Neural progenitor cell (in vitro differentiated cells): ENCODE data around the gene DDX31. TPM values are rescaled to one million over a fixed set of nuclear protein-coding genes. Genes with fewer than 3 reads are reported as not detected.

Experiments used
- DNase-seq: peaks from one replicate; pipeline ENCODE4 v3.0.0-alpha.2; 2016; ENCODE audit warnings: low spot score
- H2AFZ ChIP-seq: fragments of 200-600 bp; sonication (generic); replicated peaks from 2 replicates; pipeline ENCODE4 v1.6.1; 2016; ENCODE audit warnings: antibody characterized with exemption
- H3F3A ChIP-seq: fragments of 200-600 bp; sonication (generic); 2 replicates; pipeline ENCODE4 v1.6.1; 2016; ENCODE audit warnings: antibody characterized with exemption, low read depth
- H3K27ac ChIP-seq: fragments of 200-600 bp; sonication (generic); 2 replicates; pipeline ENCODE4 v1.5.1; 2016; ENCODE audit warnings: mild to moderate bottlenecking
- H3K27me3 ChIP-seq: fragments of 200-600 bp; sonication (generic); 2 replicates; pipeline ENCODE4 v1.6.1; 2016; ENCODE audit warnings: mild to moderate bottlenecking, moderate library complexity
- H3K36me3 ChIP-seq: fragments of 200-600 bp; sonication (generic); 2 replicates; pipeline ENCODE4 v1.5.1; 2016
- H3K4me1 ChIP-seq: fragments of 200-600 bp; sonication (generic); 2 replicates; pipeline ENCODE4 v1.6.1; 2016; ENCODE audit warnings: mixed run types
- H3K4me2 ChIP-seq: fragments of 200-600 bp; sonication (generic); 2 replicates; pipeline ENCODE4 v1.6.1; 2016
- H3K4me3 ChIP-seq: fragments of 200-600 bp; sonication (generic); 2 replicates; pipeline ENCODE4 v1.5.1; 2016
- H3K79me2 ChIP-seq: fragments of 200-600 bp; sonication (generic); 2 replicates; pipeline ENCODE4 v1.6.1; 2016; ENCODE audit warnings: low read depth
- H3K9ac ChIP-seq: fragments of 200-600 bp; sonication (generic); 2 replicates; pipeline ENCODE4 v1.6.1; 2016
- H3K9me3 ChIP-seq: fragments of 200-600 bp; sonication (generic); 2 replicates; pipeline ENCODE4 v1.5.1; 2016; ENCODE audit warnings: low read depth
- H4K20me1 ChIP-seq: fragments of 200-600 bp; sonication (generic); 2 replicates; pipeline ENCODE4 v1.6.1; 2016; ENCODE audit warnings: low read depth
- H3K27ac Mint-ChIP-seq: 3 replicates; pipeline ENCODE4 v1.8.0; 2021; ENCODE audit warnings: mixed read lengths
- H3K27me3 Mint-ChIP-seq: 2 replicates; pipeline ENCODE4 v1.8.0; 2022; ENCODE audit warnings: low read depth, mild to moderate bottlenecking, inconsistent platforms, moderate library complexity, mixed read lengths; ENCODE audit not compliant: insufficient read depth
- H3K36me3 Mint-ChIP-seq: 3 replicates; pipeline ENCODE4 v1.8.0; 2021; ENCODE audit warnings: mixed read lengths
- H3K4me1 Mint-ChIP-seq: 3 replicates; pipeline ENCODE4 v1.8.0; 2021; ENCODE audit warnings: mixed read lengths
- H3K4me3 Mint-ChIP-seq: 3 replicates; pipeline ENCODE4 v1.8.0; 2021; ENCODE audit warnings: mild to moderate bottlenecking, moderate library complexity, mixed read lengths
- H3K9me3 Mint-ChIP-seq: 3 replicates; pipeline ENCODE4 v1.8.0; 2020; ENCODE audit warnings: mixed read lengths
- CTCF ChIP-seq: fragments of 200-600 bp; sonication (generic); IDR thresholded peaks from 2 replicates; pipeline ENCODE4 v1.5.1; 2017; ENCODE audit warnings: antibody characterized with exemption, mild to moderate bottlenecking
- EZH2 ChIP-seq: fragments of 200-600 bp; sonication (generic); IDR thresholded peaks from 2 replicates; pipeline ENCODE4 v1.6.1; 2017; ENCODE audit warnings: antibody characterized with exemption, mild to moderate bottlenecking, moderate library complexity
- EZH2phosphoT487 ChIP-seq: fragments of 200-600 bp; sonication (generic); IDR thresholded peaks from 2 replicates; pipeline ENCODE4 v1.6.1; 2017; ENCODE audit warnings: antibody characterized with exemption
- total RNA-seq: library from RNA; depleted of rRNA; stranded (reverse); fragments of >200 nt; gene quantifications from 2 replicates; pipeline ENCODE4 v1.2.3, GENCODE V29; 2015; ENCODE audit warnings: low replicate concordance

The DDX31 gene
- total RNA-seq, 1 donor from 2014 or later: 25.7 TPM

GRCh38 chr9:132671620-132672412 is 2.0 kb upstream of the DDX31 start:
- peaks cover 90% of the 10 kb centered on the region for H3K79me2 ChIP-seq
- no peak for TF ChIP-seq EZH2
- no peak for TF ChIP-seq EZH2phosphoT487
- TF ChIP-seq CTCF: no peak
- H3K4me1 ChIP-seq: peaks cover 14% of the 10 kb centered on the region
- H3K27me3 ChIP-seq: no peaks in the 10 kb centered on the region
- no peaks in the 10 kb centered on the region for H3K9me3 Mint-ChIP-seq
- H3K4me3 ChIP-seq: peak overlapping the region; percentile 73
- peaks cover 21% of the 10 kb centered on the region for H3F3A ChIP-seq
- no peaks in the 10 kb centered on the region for H3K36me3 ChIP-seq
- H3K4me2 ChIP-seq: peak overlapping the region; percentile 83
- DNase-seq: no peak
- no peaks in the 10 kb centered on the region for H3K27me3 Mint-ChIP-seq
- H3K27ac Mint-ChIP-seq: no peak overlapping the region
- H3K36me3 Mint-ChIP-seq: peaks cover 19% of the 10 kb centered on the region
- no peak overlapping the region for H3K27ac ChIP-seq
- H2AFZ ChIP-seq: no peak overlapping the region
- peaks cover 51% of the 10 kb centered on the region for H4K20me1 ChIP-seq
- peak overlapping the region; percentile 76 for H3K9ac ChIP-seq
- no peaks in the 10 kb centered on the region for H3K9me3 ChIP-seq
- H3K4me1 Mint-ChIP-seq: peaks cover 26% of the 10 kb centered on the region
- H3K4me3 Mint-ChIP-seq: peak overlapping the region; percentile 95

- peak; percentile 80 for DNase-seq
- TF ChIP-seq EZH2phosphoT487 (no peak), CTCF (no peak), EZH2 (no peak)
- Mint-ChIP-seq H3K4me3 (peak within 1 kb of the TSS; percentile 95), H3K36me3 (peaks cover 17% of the 10 kb centered on the region), H3K4me1 (peaks cover 26% of the 10 kb centered on the region), H3K27ac (peak within 1 kb of the TSS; percentile 88), H3K9me3 (no peaks in the 10 kb centered on the region), H3K27me3 (no peaks in the 10 kb centered on the region)
- no peaks in the 10 kb centered on the region for H3K36me3 ChIP-seq
- H3K79me2 ChIP-seq: peaks cover 90% of the 10 kb centered on the region
- peaks cover 45% of the 10 kb centered on the region for H4K20me1 ChIP-seq
- H3K9ac ChIP-seq: peak within 1 kb of the TSS; percentile 76
- H3K9me3 ChIP-seq: no peaks in the 10 kb centered on the region
- H3F3A ChIP-seq: peaks cover 21% of the 10 kb centered on the region
- H3K4me3 ChIP-seq: peak within 1 kb of the TSS; percentile 73
- peak within 1 kb of the TSS; percentile 83 for H3K4me2 ChIP-seq
- peak within 1 kb of the TSS; percentile 95 for H3K27ac ChIP-seq
- peak within 1 kb of the TSS; percentile 65 for H2AFZ ChIP-seq
- H3K27me3 ChIP-seq: no peaks in the 10 kb centered on the region
- H3K4me1 ChIP-seq: peaks cover 14% of the 10 kb centered on the region
These were observed 941 bp upstream of the DDX31 start, which contains the start of gene GTF3C4 for GRCh38 chr9:132670457-132671391. Gene GTF3C4, plus strand, starts transcription at chr9:132670464. Its CDS starts 135 bp downstream, at chr9:132670599.

GRCh38 chr9:132669319-132669697 is 475 bp downstream of the DDX31 start:
- Histone ChIP-seq H3K4me3 (peak overlapping the region; percentile 73), H3F3A (peaks cover 21% of the 10 kb centered on the region), H3K9me3 (no peaks in the 10 kb centered on the region), H3K27ac (peak overlapping the region; percentile 95), H3K79me2 (peaks cover 90% of the 10 kb centered on the region), H2AFZ (peak overlapping the region; percentile 65), H3K36me3 (no peaks in the 10 kb centered on the region), H3K4me1 (peaks cover 14% of the 10 kb centered on the region), H4K20me1 (peaks cover 44% of the 10 kb centered on the region), H3K9ac (peak overlapping the region; percentile 76), H3K27me3 (no peaks in the 10 kb centered on the region), H3K4me2 (peak overlapping the region; percentile 83)
- H3K4me3 Mint-ChIP-seq: peak overlapping the region; percentile 95
- DNase-seq: peak; percentile 82
- H3K9me3 Mint-ChIP-seq: no peaks in the 10 kb centered on the region
- peak overlapping the region; percentile 31 for H3K27ac Mint-ChIP-seq
- H3K36me3 Mint-ChIP-seq: peaks cover 17% of the 10 kb centered on the region
- H3K4me1 Mint-ChIP-seq: peaks cover 26% of the 10 kb centered on the region
- TF ChIP-seq EZH2phosphoT487 (no peak), CTCF (no peak), EZH2 (no peak)
- no peaks in the 10 kb centered on the region for H3K27me3 Mint-ChIP-seq
